ENCODE data around the gene DLG2. TPM values are rescaled to one million over a fixed set of nuclear protein-coding genes. Genes with fewer than 3 reads are reported as not detected.

DLG2 gene
- total RNA-seq (2012; rRNA removed) (0.36 and 0.56 TPM in 2 replicates), polyA plus RNA-seq (2012; rRNA removed) (0.22 and 0.31 TPM in 2 replicates), Bru-seq, nascent RNA (percentile 27 among the genes with signal in this experiment), BruChase-seq, experiment 1, labeled RNA remaining after a 6-hour chase (percentile 38 among the genes with signal in this experiment), BruChase-seq, experiment 2, labeled RNA remaining after a 2-hour chase (percentile 40 among the genes with signal in this experiment)
- 0.03 and 0.08 TPM in 2 replicates for polyA plus RNA-seq (2012; cell fraction: cytosol; rRNA removed)
- 0.20 and 0.46 TPM in 2 replicates for polyA plus RNA-seq (2012; cell fraction: nucleus; rRNA removed; ENCODE audit: low replicate concordance)
- long read RNA-seq, result 0 reads

DNA sequence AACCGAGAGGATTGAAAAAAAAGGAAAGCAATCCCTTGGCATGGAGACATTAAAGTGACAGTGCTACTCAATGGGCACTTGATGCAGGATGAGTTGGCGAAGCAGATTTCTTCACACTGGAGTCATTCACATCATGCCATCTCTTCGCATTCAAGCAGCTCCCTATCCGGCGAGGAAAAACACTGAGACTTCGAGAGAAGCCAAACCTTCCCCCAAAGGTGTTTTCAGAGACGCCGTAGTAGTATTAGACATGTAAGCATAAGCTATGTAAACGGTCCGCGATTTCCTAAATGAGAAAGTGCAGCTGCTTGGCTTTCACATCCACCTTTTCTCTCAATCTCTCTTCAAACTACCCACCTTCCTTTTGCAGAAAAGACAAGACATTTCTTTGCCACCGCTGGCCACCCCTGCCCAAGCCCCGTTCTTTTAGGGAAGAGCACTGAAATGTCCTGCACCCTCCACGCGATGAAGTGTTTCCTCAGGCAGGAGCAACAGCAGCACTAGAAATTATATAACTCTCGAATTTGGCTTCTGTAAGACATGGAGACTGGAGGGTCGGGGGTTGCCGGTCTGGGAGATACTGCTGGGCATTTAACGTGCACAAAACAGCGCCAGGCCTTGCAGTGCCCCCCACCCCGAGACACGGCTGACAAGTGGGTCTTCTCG lies at the start of gene DLG2:
Gene DLG2 (minus strand): TSS at position 13 of the 666 bp plus-strand sequence.
- H2AK9ac ChIP-seq (replicated peaks; ENCODE audit: low read depth, low read length, poor library complexity), result peak within 1 kb of the TSS; percentile 38
- peak within 1 kb of the TSS; percentile 1; the same call in 2 of the 3 replicates for H2BK15ac ChIP-seq (ENCODE audit: low read depth, low read length)
- H2BK20ac ChIP-seq (ENCODE audit: low read depth, low read length), result peak within 1 kb of the TSS; percentile 1; the same call in 1 of the 2 replicates
- peak within 1 kb of the TSS; percentile 68 to 90; a peak in 3 of 4 replicates for H4K8ac ChIP-seq (ENCODE audit: low read depth in 2 of 2, low read length in 2 of 2)
- H3K56ac ChIP-seq (ENCODE audit: extremely low read depth, insufficient read depth, low read length), result peak within 1 kb of the TSS; percentile 92
- H3K4me3 ChIP-seq (ENCODE audit: insufficient read depth, low read depth, low read length), result peak within 1 kb of the TSS; percentile 74
- H3K9me3 ChIP-seq (ENCODE audit: control insufficient read depth, insufficient read depth, low read length), result no peaks in the 10 kb centered on the region
- in situ Hi-C loops (cut with MboI; ENCODE audit: low sequenced_read_pairs) (no loop called here), intact Hi-C loops (cut with micrococcal nuclease) (loop anchor here (1.0 kb wide), 1 partner anchor 32 kb away; no protein-coding TSS in a partner anchor), dilution Hi-C loops (cut with HindIII; ENCODE audit: low sequenced_read_pairs, unreplicated experiment) (no loop called here)
- 0 out of 2 replicates have a peak, but pooled peaks cover 2% of the 10 kb centered on the region for H3K36me3 ChIP-seq (ENCODE audit: control insufficient read depth, insufficient read depth, low read length)
- H3K4me1 ChIP-seq (ENCODE audit: control insufficient read depth, insufficient read depth, low read length), result peaks cover 2% of the 10 kb centered on the region
- H3K27ac ChIP-seq (ENCODE audit: insufficient read depth, low read length), result peak within 1 kb of the TSS; percentile 86
- peak within 1 kb of the TSS; percentile 93 for H3K14ac ChIP-seq (replicated peaks; ENCODE audit: low read depth, low read length)
- ChIA-PET POLR2A (ENCODE audit: unreplicated experiment) (interaction anchor here (1.0 to 1.4 kb wide), 3 partner anchors 10 to 37 kb away, joined by 3 to 16 read pairs (median 4); partner anchors contain the start of gene CREBZF), CTCF (interaction anchor here (0.7 kb wide), 1 partner anchor 32 kb away, joined by 3 read pairs; no protein-coding TSS in a partner anchor)
- H3K9me1 ChIP-seq (ENCODE audit: insufficient read depth, low read length), result no peaks in the 10 kb centered on the region
- no peaks in the 10 kb centered on the region for H3K27me3 ChIP-seq (ENCODE audit: control insufficient read depth, insufficient read depth, low read length)
- peak within 1 kb of the TSS; percentile 90 for H3K4me2 ChIP-seq (ENCODE audit: low read depth, low read length)
- no peak within 1 kb of the TSS for H2AK5ac ChIP-seq (ENCODE audit: low read depth, low read length)
- H2BK120ac ChIP-seq (ENCODE audit: low read depth, low read length), result peak within 1 kb of the TSS; percentile 70
- peak within 1 kb of the TSS; percentile 99 for H2AFZ ChIP-seq (replicated peaks; ENCODE audit: low read length, poor library complexity)
- peak within 1 kb of the TSS; percentile 64 for H3K18ac ChIP-seq (ENCODE audit: low read depth, low read length)
- WGBS, 2 experiments (ENCODE audit: extremely low coverage in 2 of 2, insufficient read length in 1 of 2), result 2% methylated on average over 8 of the region's 23 CpGs; no CpG with 5 or more reads in 1 of the 2 experiments
- peak within 1 kb of the TSS; percentile 73 for H3K4ac ChIP-seq (ENCODE audit: low read depth, low read length)
- peak within 1 kb of the TSS; percentile 84 for H3K9ac ChIP-seq (ENCODE audit: low read depth, low read length)
- H3K79me1 ChIP-seq (ENCODE audit: low read depth in 1 of 2, low read length in 2 of 2), result peaks cover 4 to 30% of the 10 kb centered on the region in 2 experiments; a peak in 2 of 4 replicates
- H2BK5ac ChIP-seq (ENCODE audit: low read depth, low read length, poor library complexity, severe bottlenecking), result peak within 1 kb of the TSS; percentile 80
- H3K23ac ChIP-seq (ENCODE audit: low read depth, low read length), result peak within 1 kb of the TSS; percentile 91
- DNase-seq (peak; percentile 44), ATAC-seq (ENCODE audit: low read depth) (peak; percentile 3)
- peak within 1 kb of the TSS; percentile 44 for H4K5ac ChIP-seq (ENCODE audit: low read depth, low read length)
- no peak for TF ChIP-seq CHD1 (IDR thresholded peaks at IDR 0.05; ENCODE audit: low read depth, low read length)
- no peak for TF ChIP-seq FOS (IDR thresholded peaks at IDR 0.05; ENCODE audit: low read depth, low read length)
- 0 out of 2 replicates have a peak, but pooled peaks have one; percentile 12 for TF ChIP-seq MXI1 (IDR thresholded peaks at IDR 0.05; ENCODE audit: borderline replicate concordance, low read depth, low read length)
- TF ChIP-seq CEBPB (IDR thresholded peaks at IDR 0.05; ENCODE audit: low read depth, low read length), result peak; percentile 47; the same call in 1 of the 2 replicates
- H4K20me1 ChIP-seq (ENCODE audit: insufficient read depth, low read length), result no peaks in the 10 kb centered on the region
- peak within 1 kb of the TSS; percentile 55 for H4K91ac ChIP-seq (ENCODE audit: insufficient read depth, low read depth, low read length)
- BruUV-seq (replicated peaks), result no TSS peak

Measured in IMR-90 (cell line).